PC-9 (cell line): ENCODE data around the gene ZDHHC6.

ENCODE experiments used
- EZH2 ChIP-seq: fragments of 200-600 bp; sonication (generic); IDR thresholded peaks from 2 replicates; pipeline ENCODE4 v1.8.0; 2017; ENCODE audit warnings: antibody characterized with exemption, low read depth
- TF ChIP-seq, protein P1 (sequence below): fragments of 200-600 bp; sonication (generic); conservative IDR thresholded peaks from 2 replicates; pipeline ENCODE4 v1.6.1; 2017; ENCODE audit warnings: mixed run types, antibody characterized with exemption, mild to moderate bottlenecking, moderate library complexity

DNA sequence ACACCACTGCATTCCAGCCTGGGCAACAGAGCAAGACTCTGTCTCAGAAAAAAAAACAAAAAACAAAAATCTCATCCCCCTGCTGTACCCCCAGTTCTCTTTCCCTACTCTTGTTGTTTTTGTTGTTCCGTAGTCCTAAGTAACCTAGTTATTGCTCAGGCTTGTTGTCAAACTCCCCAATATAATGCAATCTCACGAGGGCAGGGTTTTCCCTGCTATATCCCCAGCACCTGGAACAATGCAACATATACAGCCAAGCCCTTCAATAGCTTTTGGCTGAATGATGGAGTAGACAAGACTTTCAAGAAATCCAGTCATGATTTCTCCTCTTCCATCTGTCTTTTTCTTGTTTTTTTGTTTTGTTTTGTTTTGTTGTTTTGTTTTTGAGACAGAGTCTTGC, 62.6 kb downstream of the ZDHHC6 start:
- TF ChIP-seq, protein P1, sequence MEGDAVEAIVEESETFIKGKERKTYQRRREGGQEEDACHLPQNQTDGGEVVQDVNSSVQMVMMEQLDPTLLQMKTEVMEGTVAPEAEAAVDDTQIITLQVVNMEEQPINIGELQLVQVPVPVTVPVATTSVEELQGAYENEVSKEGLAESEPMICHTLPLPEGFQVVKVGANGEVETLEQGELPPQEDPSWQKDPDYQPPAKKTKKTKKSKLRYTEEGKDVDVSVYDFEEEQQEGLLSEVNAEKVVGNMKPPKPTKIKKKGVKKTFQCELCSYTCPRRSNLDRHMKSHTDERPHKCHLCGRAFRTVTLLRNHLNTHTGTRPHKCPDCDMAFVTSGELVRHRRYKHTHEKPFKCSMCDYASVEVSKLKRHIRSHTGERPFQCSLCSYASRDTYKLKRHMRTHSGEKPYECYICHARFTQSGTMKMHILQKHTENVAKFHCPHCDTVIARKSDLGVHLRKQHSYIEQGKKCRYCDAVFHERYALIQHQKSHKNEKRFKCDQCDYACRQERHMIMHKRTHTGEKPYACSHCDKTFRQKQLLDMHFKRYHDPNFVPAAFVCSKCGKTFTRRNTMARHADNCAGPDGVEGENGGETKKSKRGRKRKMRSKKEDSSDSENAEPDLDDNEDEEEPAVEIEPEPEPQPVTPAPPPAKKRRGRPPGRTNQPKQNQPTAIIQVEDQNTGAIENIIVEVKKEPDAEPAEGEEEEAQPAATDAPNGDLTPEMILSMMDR: no peak
- no peak for TF ChIP-seq EZH2
